Esophagus muscularis mucosa (tissue), 4 donors: Measurements from ENCODE around the gene CTF1.

Source experiments
- CTCF ChIP-seq, 3 experiments: fragments of 200-600 bp in 2 of 3; fragments of 450-650 bp in 1 of 3; sonication (generic) in 2 of 3; IDR thresholded peaks; one replicate each; pipeline ENCODE4 v1.5.1; 2017 to 2019; ENCODE audit warnings: antibody characterized with exemption in 3 of 3, mild to moderate bottlenecking in 2 of 3, moderate library complexity in 1 of 3
- EP300 ChIP-seq: sonication (generic); formaldehyde crosslinking; IDR thresholded peaks from one replicate; pipeline ENCODE4 v1.6.1; 2017; ENCODE audit warnings: antibody characterized with exemption
- POLR2A ChIP-seq: fragments of 450-650 bp; IDR thresholded peaks from one replicate; pipeline ENCODE4 v1.6.1; 2017; ENCODE audit warnings: antibody characterized with exemption, moderate library complexity, mild to moderate bottlenecking, low read depth
- POLR2AphosphoS5 ChIP-seq, 2 donors: sonication (generic); formaldehyde crosslinking; IDR thresholded peaks; one replicate each; pipeline ENCODE4 v1.6.1; 2017; ENCODE audit warnings: antibody characterized with exemption in 2 of 2

GRCh38 chr16:30924076-30924912 lies 27.9 kb downstream of the CTF1 start:
- TF ChIP-seq CTCF (IDR thresholded peaks at IDR 0.05): no peak
- no peak for TF ChIP-seq POLR2A
- TF ChIP-seq POLR2AphosphoS5 (IDR thresholded peaks at IDR 0.05): no peak
- no peak for TF ChIP-seq EP300
